ENCODE results near the gene SYNGAP1.

SYNGAP1 gene

GRCh38 chr6:33412140-33413009 is 7.5 kb upstream of the SYNGAP1 start:
- H3K4me1 ChIP-seq (ENCODE audit: low read length): peaks cover 12% of the 10 kb centered on the region
- peaks cover 38% of the 10 kb centered on the region for H3F3A ChIP-seq (ENCODE audit: insufficient read depth, low read length)
- TF ChIP-seq CTCF (IDR thresholded peaks at IDR 0.05; ENCODE audit: low read length): no peak
- no peak for TF ChIP-seq EZH2 (optimal IDR thresholded peaks at IDR 0.05; ENCODE audit: low read depth, low read length)
- no peak for TF ChIP-seq EZH2phosphoT487 (IDR thresholded peaks at IDR 0.05; ENCODE audit: low read length)
- DNase-seq: no peak
- peaks cover 3% of the 10 kb centered on the region; the same call in 1 of the 2 replicates for H3K36me3 ChIP-seq (replicated peaks; ENCODE audit: insufficient read depth, low read length)
- no peaks in the 10 kb centered on the region for H3K9me2 ChIP-seq (replicated peaks; ENCODE audit: insufficient read depth, low read length)
- no peak overlapping the region for H3K27ac ChIP-seq (ENCODE audit: low read length)
- no peaks in the 10 kb centered on the region for H4K20me1 ChIP-seq (ENCODE audit: insufficient read depth, low read length)
- peaks cover 33% of the 10 kb centered on the region for H3K79me2 ChIP-seq (ENCODE audit: low read length)
- H3K9me3 ChIP-seq (replicated peaks; ENCODE audit: insufficient read depth, low read length): no peaks in the 10 kb centered on the region
- H3K27me3 ChIP-seq (replicated peaks; ENCODE audit: insufficient read depth, low read length): no peaks in the 10 kb centered on the region
- no peak overlapping the region for H3K4me3 ChIP-seq (ENCODE audit: low read length)
- no peak overlapping the region for H3K9ac ChIP-seq (ENCODE audit: low read length)
- H3K4me2 ChIP-seq (ENCODE audit: low read depth, low read length): no peak overlapping the region; the same call in 1 of the 2 replicates
- H2AFZ ChIP-seq (ENCODE audit: low read length): no peak overlapping the region

GRCh38 chr6:33413241-33414120 is 6.4 kb upstream of the SYNGAP1 start:
- Histone ChIP-seq H3F3A (ENCODE audit: insufficient read depth, low read length) (peaks cover 33% of the 10 kb centered on the region), H3K4me1 (ENCODE audit: low read length) (peaks cover 13% of the 10 kb centered on the region), H3K9ac (ENCODE audit: low read length) (no peak overlapping the region), H3K36me3 (replicated peaks; ENCODE audit: insufficient read depth, low read length) (peaks cover 3% of the 10 kb centered on the region; the same call in 1 of the 2 replicates), H3K27me3 (replicated peaks; ENCODE audit: insufficient read depth, low read length) (no peaks in the 10 kb centered on the region), H2AFZ (ENCODE audit: low read length) (no peak overlapping the region), H3K79me2 (ENCODE audit: low read length) (peaks cover 37% of the 10 kb centered on the region), H3K9me3 (replicated peaks; ENCODE audit: insufficient read depth, low read length) (no peaks in the 10 kb centered on the region), H3K4me3 (ENCODE audit: low read length) (no peak overlapping the region), H3K27ac (ENCODE audit: low read length) (no peak overlapping the region), H3K4me2 (ENCODE audit: low read depth, low read length) (no peak overlapping the region), H3K9me2 (replicated peaks; ENCODE audit: insufficient read depth, low read length) (no peaks in the 10 kb centered on the region), H4K20me1 (ENCODE audit: insufficient read depth, low read length) (no peaks in the 10 kb centered on the region)
- no peak for TF ChIP-seq EZH2 (optimal IDR thresholded peaks at IDR 0.05; ENCODE audit: low read depth, low read length)
- no peak for TF ChIP-seq EZH2phosphoT487 (IDR thresholded peaks at IDR 0.05; ENCODE audit: low read length)
- TF ChIP-seq CTCF (IDR thresholded peaks at IDR 0.05; ENCODE audit: low read length): no peak
- no peak for DNase-seq

GRCh38 chr6:33414592-33415271 is 5.1 kb upstream of the SYNGAP1 start:
- peaks cover 37% of the 10 kb centered on the region for H3K79me2 ChIP-seq (ENCODE audit: low read length)

More at GRCh38 chr6:33414592-33415271, 5.1 kb upstream of the SYNGAP1 start:
- no peak overlapping the region for H2AFZ ChIP-seq (ENCODE audit: low read length)
- DNase-seq: no peak
- H4K20me1 ChIP-seq (ENCODE audit: insufficient read depth, low read length): no peaks in the 10 kb centered on the region
- no peak for TF ChIP-seq EZH2 (optimal IDR thresholded peaks at IDR 0.05; ENCODE audit: low read depth, low read length)
- peak; percentile 33 for TF ChIP-seq CTCF (IDR thresholded peaks at IDR 0.05; ENCODE audit: low read length)
- H3K4me2 ChIP-seq (ENCODE audit: low read depth, low read length): no peak overlapping the region
- H3K4me1 ChIP-seq (ENCODE audit: low read length): peaks cover 23% of the 10 kb centered on the region
- H3K36me3 ChIP-seq (replicated peaks; ENCODE audit: insufficient read depth, low read length): peaks cover 3% of the 10 kb centered on the region; the same call in 1 of the 2 replicates
- H3K9me2 ChIP-seq (replicated peaks; ENCODE audit: insufficient read depth, low read length): no peaks in the 10 kb centered on the region
- H3K27me3 ChIP-seq (replicated peaks; ENCODE audit: insufficient read depth, low read length): no peaks in the 10 kb centered on the region
- no peaks in the 10 kb centered on the region for H3K9me3 ChIP-seq (replicated peaks; ENCODE audit: insufficient read depth, low read length)
- no peak overlapping the region for H3K9ac ChIP-seq (ENCODE audit: low read length)
- peaks cover 23% of the 10 kb centered on the region for H3F3A ChIP-seq (ENCODE audit: insufficient read depth, low read length)
- no peak overlapping the region for H3K4me3 ChIP-seq (ENCODE audit: low read length)
- H3K27ac ChIP-seq (ENCODE audit: low read length): no peak overlapping the region

Data from MM.1S (cell line).